GM19035 (cell line): Measurements from ENCODE around the gene MCUB.
"Not testable (repeated sequence)": the region's sequence is repeated elsewhere in the genome, so short reads cannot be mapped to it uniquely, and the experiment has no call there.

Experiments
- ATAC-seq: cut with Tn5 transposase; IDR thresholded peaks from one replicate; pipeline ENCODE4 v1.9.1; 2021; ENCODE audit not compliant: unreplicated experiment

MCUB gene

GRCh38 chr4:109678472-109678871, 118.4 kb downstream of the MCUB start:
- not testable (repeated sequence) for ATAC-seq

- ATAC-seq = not testable (repeated sequence)
These were observed 118.9 kb downstream of the MCUB start for GRCh38 chr4:109678925-109679324.

- no peak for ATAC-seq
These were observed 122.8 kb downstream of the MCUB start for GRCh38 chr4:109682875-109683274.

- no peak for ATAC-seq
These were observed 123.7 kb downstream of the MCUB start for GRCh38 chr4:109683621-109684253.

- ATAC-seq = no peak
These were observed 124.7 kb downstream of the MCUB start for GRCh38 chr4:109684727-109685126.

GRCh38 chr4:109690690-109691410, 130.8 kb downstream of the MCUB start:
- ATAC-seq = peak; percentile 79

GRCh38 chr4:109691411-109691920, 131.4 kb downstream of the MCUB start:
- ATAC-seq = no peak

- ATAC-seq = no peak
These were observed 138.6 kb downstream of the MCUB start for GRCh38 chr4:109698656-109699055.

- no peak for ATAC-seq
These were observed 139.6 kb downstream of the MCUB start for GRCh38 chr4:109699553-109700225.

GRCh38 chr4:109701566-109702410, 141.7 kb downstream of the MCUB start:
- ATAC-seq = no peak

GRCh38 chr4:109702950-109703663, 143.1 kb downstream of the MCUB start, which contains the start of gene CASP6:
Gene CASP6 (minus strand): TSS chr4:109703445. CDS start chr4:109703395, 50 bp downstream.
- ATAC-seq = peak; percentile 80

- ATAC-seq = no peak
These were observed 143.8 kb downstream of the MCUB start for GRCh38 chr4:109703664-109704361.

- no peak for ATAC-seq
These were observed 148.4 kb downstream of the MCUB start for GRCh38 chr4:109708435-109708834.

- ATAC-seq = peak; percentile 84
These were observed 148.9 kb downstream of the MCUB start for GRCh38 chr4:109708990-109709389.

GRCh38 chr4:109713500-109713899, 153.5 kb downstream of the MCUB start:
- ATAC-seq = no peak

- ATAC-seq = no peak
These were observed 158.7 kb downstream of the MCUB start for GRCh38 chr4:109718759-109719158.

- ATAC-seq = no peak
These were observed 159.6 kb downstream of the MCUB start for GRCh38 chr4:109719604-109720003.

- no peak for ATAC-seq
These were observed 161.0 kb downstream of the MCUB start for GRCh38 chr4:109721033-109721432.

GRCh38 chr4:109722357-109722756, 162.3 kb downstream of the MCUB start:
- ATAC-seq = no peak

- no peak for ATAC-seq
These were observed 163.1 kb downstream of the MCUB start for GRCh38 chr4:109723110-109723509.
